HG02678 (cell line): ENCODE measurements around the gene SELPLG.
"Not testable (repeated sequence)": the region's sequence is repeated elsewhere in the genome, so short reads cannot be mapped to it uniquely, and the experiment has no call there.

Experiments
- ATAC-seq: cut with Tn5 transposase; IDR thresholded peaks from one replicate; pipeline ENCODE4 v1.9.1; 2021; ENCODE audit warnings: mild to moderate bottlenecking, moderate library complexity; ENCODE audit not compliant: unreplicated experiment

SELPLG gene

GRCh38 chr12:108575199-108575912 is 58.3 kb downstream of the SELPLG start:
- no peak for ATAC-seq

DNA sequence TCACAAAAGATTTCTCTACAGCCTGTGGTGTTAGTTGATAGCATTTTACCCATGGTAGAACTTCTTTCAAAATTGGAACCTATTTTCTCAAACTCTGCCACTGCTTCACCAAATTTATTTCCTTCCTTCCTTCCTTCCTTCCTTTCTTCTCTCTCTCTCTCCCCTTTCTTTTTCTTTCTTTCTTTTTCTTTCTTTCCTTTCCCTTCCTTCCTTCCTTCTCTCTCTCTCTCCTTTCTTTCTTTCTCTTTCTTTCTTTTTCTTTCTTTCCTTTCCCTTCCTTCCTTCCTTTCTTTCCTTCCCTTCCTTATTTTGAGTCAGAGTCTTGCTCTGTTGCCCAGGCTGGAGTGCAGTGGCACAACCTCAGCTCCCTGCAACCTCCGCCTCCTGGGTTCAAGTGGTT is 59.4 kb downstream of the SELPLG start:
- ATAC-seq, result not testable (repeated sequence)

- peak; percentile 29 for ATAC-seq
Observed at GRCh38 chr12:108573317-108573716, 60.4 kb downstream of the SELPLG start.

GRCh38 chr12:108572166-108572790 is 61.4 kb downstream of the SELPLG start:
- ATAC-seq, result no peak
